T-cell (primary cell): ENCODE data around the gene CGNL1. TPM values are rescaled to one million over a fixed set of nuclear protein-coding genes. Genes with fewer than 3 reads are reported as not detected.

Experiments
- ATAC-seq, 4 experiments: fragments of 200-7000 bp in 3 of 4; fragments of 150-1000 bp in 1 of 4; cut with Tn5 transposase; replicated peaks in 1 of 4; 1 replicate in 3 of 4; 2 replicates in 1 of 4; pipeline ENCODE4 v1.10.0; 2021; ENCODE audit warnings: moderate library complexity in 3 of 4, mild to moderate bottlenecking in 2 of 4, moderate number of reproducible peaks in 1 of 4
- CTCF ChIA-PET, 2 donors: fragments of 300-600 bp; sonication (Branson Sonifier 250); formaldehyde crosslinking; loops; one replicate each; lab custom pipeline; 2022; ENCODE audit warnings: antibody characterized with exemption in 2 of 2; lab: Charles Lee
- POLR2A ChIA-PET, 2 donors: fragments of 300-600 bp; sonication (Branson Sonifier 250); formaldehyde crosslinking; loops; one replicate each; lab custom pipeline; 2022; ENCODE audit warnings: antibody characterized with exemption in 2 of 2; lab: Charles Lee
- DNase-seq, 35 experiments: peaks; one replicate each; pipeline versions ENCODE4 v3.0.0 to v3.0.0-alpha.2; 2013 to 2023
- H3K27ac ChIP-seq: one replicate; pipeline ENCODE4 v1.5.1; 2013; ENCODE audit warnings: low read length
- H3K27me3 ChIP-seq, 2 experiments: replicated peaks in 1 of 2; 1 replicate in 1 of 2; 2 replicates in 1 of 2; pipeline versions ENCODE4 v1.6.1 to v1.7.0; 2013; ENCODE audit warnings: low read length in 1 of 2, mixed read lengths in 1 of 2; ENCODE audit not compliant: control insufficient read depth in 2 of 2, insufficient read depth in 2 of 2; ENCODE audit errors: extremely low read depth in 1 of 2
- H3K36me3 ChIP-seq, 2 donors: 1 replicate in 1 of 2; 2 replicates in 1 of 2; pipeline versions ENCODE4 v1.6.1 to v1.7.0; 2013; ENCODE audit warnings: low read length in 1 of 2; ENCODE audit not compliant: control insufficient read depth in 2 of 2, insufficient read depth in 1 of 2; ENCODE audit errors: extremely low read depth in 1 of 2
- H3K4me1 ChIP-seq, 2 experiments: 1 replicate in 1 of 2; 2 replicates in 1 of 2; pipeline versions ENCODE4 v1.6.1 to v1.7.0; 2013; ENCODE audit warnings: low read length in 2 of 2, mixed read lengths in 1 of 2; ENCODE audit not compliant: insufficient read depth in 2 of 2, control insufficient read depth in 1 of 2; ENCODE audit errors: extremely low read depth in 1 of 2
- H3K4me3 ChIP-seq, 2 donors: 1 replicate in 1 of 2; 2 replicates in 1 of 2; pipeline versions ENCODE4 v1.5.1 to v1.7.0; 2013; ENCODE audit warnings: mild to moderate bottlenecking in 2 of 2, low read length in 1 of 2, moderate library complexity in 1 of 2; ENCODE audit not compliant: control insufficient read depth in 1 of 2; ENCODE audit errors: extremely low read depth in 1 of 2
- H3K9me3 ChIP-seq: 2 replicates; pipeline ENCODE4 v1.7.0; 2013
- H3K27ac Mint-ChIP-seq, 2 donors: one replicate each; pipeline ENCODE4 v1.8.0; 2020 to 2021; ENCODE audit warnings: mild to moderate bottlenecking in 2 of 2, mixed read lengths in 2 of 2
- H3K27me3 Mint-ChIP-seq, 2 donors: one replicate each; pipeline ENCODE4 v1.8.0; 2021 to 2022; ENCODE audit warnings: mixed read lengths in 2 of 2
- H3K36me3 Mint-ChIP-seq: one replicate; pipeline ENCODE4 v1.8.0; 2021; ENCODE audit warnings: mixed read lengths
- H3K4me1 Mint-ChIP-seq, 3 donors: one replicate each; pipeline ENCODE4 v1.8.0; 2020 to 2022; ENCODE audit warnings: mixed read lengths in 3 of 3, mild to moderate bottlenecking in 1 of 3
- H3K4me3 Mint-ChIP-seq, 3 donors: one replicate each; pipeline ENCODE4 v1.8.0; 2020 to 2022; ENCODE audit warnings: mild to moderate bottlenecking in 3 of 3, mixed read lengths in 3 of 3, moderate library complexity in 3 of 3
- H3K9me3 Mint-ChIP-seq, 3 donors: one replicate each; pipeline ENCODE4 v1.8.0; 2020 to 2022; ENCODE audit warnings: mixed read lengths in 3 of 3
- WGBS: methylation state at CpG from one replicate; pipeline ENCODE4 v1.1.5; 2013; ENCODE audit warnings: missing lambda C conversion rate; ENCODE audit not compliant: insufficient coverage; 5-methylcytosine and 5-hydroxymethylcytosine counted together
- total RNA-seq, 35 experiments: library from RNA in 6 of 35; stranded (reverse) in 6 of 35; fragments of 120-200 nt in 1 of 35; gene quantifications; one replicate each; pipeline versions ENCODE4 v1.2.1 to v1.2.4 and lab custom pipeline; 2013 to 2026

The CGNL1 gene
- total RNA-seq, 5 donors from 2014 or later (not counting 1 experiment from before 2014, with no cell fraction given) = 0.13 to 0.18 (median 0.16) TPM; not detected in 2

GRCh38 chr15:57437564-57437963 is 61.3 kb downstream of the CGNL1 start:
- Mint-ChIP-seq H3K27me3 (peaks cover 9 to 11% of the 10 kb centered on the region in 2 donors), H3K4me1 (no peaks in the 10 kb centered on the region), H3K36me3 (no peaks in the 10 kb centered on the region), H3K4me3 (no peak overlapping the region), H3K27ac (no peak overlapping the region), H3K9me3 (no peaks in the 10 kb centered on the region)
- no peaks in the 10 kb centered on the region for H3K9me3 ChIP-seq
- WGBS = no CpG with 5 or more reads among the region's 3 CpGs
- ChIA-PET POLR2A (no interaction called here), CTCF (no interaction called here)
- H3K4me1 ChIP-seq = no peaks in the 10 kb centered on the region
- peaks cover 0 to 6% of the 10 kb centered on the region in 2 experiments for H3K27me3 ChIP-seq
- no peak overlapping the region for H3K4me3 ChIP-seq
- DNase-seq (no peak), ATAC-seq (no peak)
- no peak overlapping the region for H3K27ac ChIP-seq
- no peaks in the 10 kb centered on the region for H3K36me3 ChIP-seq

GRCh38 chr15:57438166-57438565 is 61.9 kb downstream of the CGNL1 start:
- no peaks in the 10 kb centered on the region for H3K9me3 Mint-ChIP-seq
- CTCF ChIA-PET = no interaction called here
- ATAC-seq (no peak), DNase-seq (no peak)
- POLR2A ChIA-PET = no interaction called here
- no peaks in the 10 kb centered on the region for H3K4me1 Mint-ChIP-seq
- H3K27ac ChIP-seq = no peak overlapping the region
- no peaks in the 10 kb centered on the region for H3K36me3 ChIP-seq
- no peak overlapping the region for H3K4me3 ChIP-seq
- no peaks in the 10 kb centered on the region for H3K36me3 Mint-ChIP-seq
- 89% methylated on average over 5 of the region's 6 CpGs for WGBS
- peaks cover 0 to 6% of the 10 kb centered on the region in 2 experiments for H3K27me3 ChIP-seq
- H3K4me3 Mint-ChIP-seq = no peak overlapping the region
- peaks cover 9 to 13% of the 10 kb centered on the region in 2 donors for H3K27me3 Mint-ChIP-seq
- no peaks in the 10 kb centered on the region for H3K9me3 ChIP-seq
- no peaks in the 10 kb centered on the region for H3K4me1 ChIP-seq
- H3K27ac Mint-ChIP-seq = no peak overlapping the region

GRCh38 chr15:57439128-57440027 is 63.1 kb downstream of the CGNL1 start:
- ATAC-seq (no peak), DNase-seq (no peak)
- H3K27me3 ChIP-seq = peaks cover 0 to 2% of the 10 kb centered on the region in 2 experiments
- 89% methylated on average over 15 of the region's 26 CpGs for WGBS
- CTCF ChIA-PET = no interaction called here
- H3K9me3 ChIP-seq = no peaks in the 10 kb centered on the region
- Mint-ChIP-seq H3K27me3 (peaks cover 10 to 11% of the 10 kb centered on the region in 2 donors), H3K4me1 (no peaks in the 10 kb centered on the region), H3K9me3 (peaks cover 0 to under 1% (median 0%) of the 10 kb centered on the region in 3 donors), H3K4me3 (no peak overlapping the region), H3K27ac (no peak overlapping the region), H3K36me3 (no peaks in the 10 kb centered on the region)
- no peak overlapping the region for H3K27ac ChIP-seq
- H3K36me3 ChIP-seq = no peaks in the 10 kb centered on the region
- H3K4me1 ChIP-seq = no peaks in the 10 kb centered on the region
- no peak overlapping the region for H3K4me3 ChIP-seq
- POLR2A ChIA-PET = no interaction called here

GRCh38 chr15:57440167-57440566 is 63.9 kb downstream of the CGNL1 start:
- H3K27ac ChIP-seq = no peak overlapping the region
- Mint-ChIP-seq H3K4me3 (no peak overlapping the region), H3K4me1 (no peaks in the 10 kb centered on the region), H3K9me3 (peaks cover 0 to 4% (median 0%) of the 10 kb centered on the region in 3 donors), H3K36me3 (no peaks in the 10 kb centered on the region), H3K27ac (no peak overlapping the region), H3K27me3 (peaks cover 11% of the 10 kb centered on the region in 2 donors)
- H3K36me3 ChIP-seq = no peaks in the 10 kb centered on the region
- H3K9me3 ChIP-seq = no peaks in the 10 kb centered on the region
- no peak for ATAC-seq
- H3K4me3 ChIP-seq = no peak overlapping the region
- no peak for DNase-seq
- WGBS = 83% methylated on average over 1 of the region's 3 CpGs
- ChIA-PET POLR2A (no interaction called here), CTCF (no interaction called here)
- peaks cover 0 to 2% of the 10 kb centered on the region in 2 experiments for H3K27me3 ChIP-seq
- H3K4me1 ChIP-seq = no peaks in the 10 kb centered on the region

GRCh38 chr15:57440799-57441198 is 64.5 kb downstream of the CGNL1 start:
- H3K36me3 Mint-ChIP-seq = no peaks in the 10 kb centered on the region
- ATAC-seq (no peak), DNase-seq (no peak)
- no peak overlapping the region for H3K4me3 Mint-ChIP-seq
- Histone ChIP-seq H3K27ac (no peak overlapping the region), H3K27me3 (peaks cover 0 to 2% of the 10 kb centered on the region in 2 experiments), H3K4me1 (no peaks in the 10 kb centered on the region), H3K36me3 (no peaks in the 10 kb centered on the region), H3K9me3 (no peaks in the 10 kb centered on the region), H3K4me3 (no peak overlapping the region)
- H3K27me3 Mint-ChIP-seq = peaks cover 11% of the 10 kb centered on the region in 2 donors
- ChIA-PET POLR2A (no interaction called here), CTCF (no interaction called here)
- WGBS = no CpG with 5 or more reads among the region's 1 CpG
- H3K27ac Mint-ChIP-seq = no peak overlapping the region
- H3K9me3 Mint-ChIP-seq = peaks cover 0 to 4% (median 0%) of the 10 kb centered on the region in 3 donors
- no peaks in the 10 kb centered on the region for H3K4me1 Mint-ChIP-seq

- ChIA-PET CTCF (interaction anchor here in 1 of 2 donors (1.0 kb wide), 1 partner anchor 10 kb away, joined by 3 read pairs; no protein-coding TSS in a partner anchor), POLR2A (no interaction called here)
- no peak overlapping the region for H3K4me3 Mint-ChIP-seq
- H3K27me3 Mint-ChIP-seq = peaks cover 6 to 13% of the 10 kb centered on the region in 2 donors
- no peak overlapping the region for H3K27ac ChIP-seq
- no peaks in the 10 kb centered on the region for H3K36me3 Mint-ChIP-seq
- DNase-seq = no peak
- no peak overlapping the region for H3K27ac Mint-ChIP-seq
- no peak for ATAC-seq
- no peaks in the 10 kb centered on the region for H3K9me3 ChIP-seq
- H3K4me1 ChIP-seq = no peaks in the 10 kb centered on the region
- H3K36me3 ChIP-seq = no peaks in the 10 kb centered on the region
- H3K9me3 Mint-ChIP-seq = peaks cover 0 to 4% (median 0%) of the 10 kb centered on the region in 3 donors
- no peak overlapping the region for H3K4me3 ChIP-seq
- 77% methylated on average over 3 of the region's 3 CpGs for WGBS
- no peaks in the 10 kb centered on the region for H3K4me1 Mint-ChIP-seq
- H3K27me3 ChIP-seq = no peaks in the 10 kb centered on the region
Measured at GRCh38 chr15:57442335-57442734, 66.0 kb downstream of the CGNL1 start.
